AG08395 (cell line): Measurements from ENCODE around the gene PFDN6.
"Not testable (repeated sequence)": the region's sequence is repeated elsewhere in the genome, so short reads cannot be mapped to it uniquely, and the experiment has no call there.

ENCODE experiments used
- DNase-seq: peaks from one replicate; pipeline ENCODE4 v3.0.0; 2012; ENCODE audit warnings: mixed read lengths, low spot score

Gene PFDN6

DNA sequence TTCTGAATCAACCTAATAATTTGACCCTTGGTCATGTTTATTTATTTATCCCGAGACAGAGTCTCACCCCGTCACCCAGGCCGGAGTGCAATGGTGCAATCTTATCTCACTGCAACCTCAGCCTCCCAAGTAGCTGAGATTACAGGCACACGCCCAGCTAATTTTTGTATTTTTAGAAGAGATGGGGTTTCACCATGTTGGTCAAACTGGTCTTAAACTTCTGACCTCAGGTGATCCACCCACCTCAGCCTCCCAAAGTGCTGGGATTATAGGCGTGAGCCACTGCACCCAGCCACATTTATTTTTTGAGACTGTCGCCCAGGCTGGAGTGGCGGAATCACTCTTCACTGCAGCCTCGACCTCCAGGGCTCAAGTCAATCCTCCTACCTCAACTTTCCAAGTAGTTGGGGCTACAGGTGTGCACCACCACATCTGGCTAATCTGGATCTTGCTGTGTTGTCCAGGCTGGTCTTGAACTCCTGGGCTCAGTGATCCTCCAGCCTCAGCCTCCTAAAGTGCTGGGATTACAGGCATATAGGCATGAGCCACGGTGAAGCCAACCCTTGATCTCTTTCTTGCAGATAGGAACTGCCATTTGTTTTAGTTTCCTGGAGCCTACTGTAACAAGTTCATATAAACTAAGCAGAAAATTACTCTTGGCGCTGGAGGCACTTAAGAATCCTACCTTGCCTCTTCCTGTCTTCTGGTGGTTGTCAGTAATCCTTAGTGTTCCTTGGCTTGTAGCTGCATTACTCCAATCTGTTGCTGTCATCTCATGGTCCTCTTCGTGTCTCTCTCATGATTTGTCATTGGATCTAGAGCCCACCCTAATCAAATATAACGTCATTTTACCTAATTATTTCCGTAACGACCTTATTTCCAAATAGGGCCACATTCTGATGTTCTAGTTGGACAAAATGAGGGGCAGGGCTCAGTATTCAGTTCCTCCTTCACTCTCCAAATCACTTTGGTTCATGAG lies 15.2 kb upstream of the PFDN6 start:
- DNase-seq: no peak

DNA sequence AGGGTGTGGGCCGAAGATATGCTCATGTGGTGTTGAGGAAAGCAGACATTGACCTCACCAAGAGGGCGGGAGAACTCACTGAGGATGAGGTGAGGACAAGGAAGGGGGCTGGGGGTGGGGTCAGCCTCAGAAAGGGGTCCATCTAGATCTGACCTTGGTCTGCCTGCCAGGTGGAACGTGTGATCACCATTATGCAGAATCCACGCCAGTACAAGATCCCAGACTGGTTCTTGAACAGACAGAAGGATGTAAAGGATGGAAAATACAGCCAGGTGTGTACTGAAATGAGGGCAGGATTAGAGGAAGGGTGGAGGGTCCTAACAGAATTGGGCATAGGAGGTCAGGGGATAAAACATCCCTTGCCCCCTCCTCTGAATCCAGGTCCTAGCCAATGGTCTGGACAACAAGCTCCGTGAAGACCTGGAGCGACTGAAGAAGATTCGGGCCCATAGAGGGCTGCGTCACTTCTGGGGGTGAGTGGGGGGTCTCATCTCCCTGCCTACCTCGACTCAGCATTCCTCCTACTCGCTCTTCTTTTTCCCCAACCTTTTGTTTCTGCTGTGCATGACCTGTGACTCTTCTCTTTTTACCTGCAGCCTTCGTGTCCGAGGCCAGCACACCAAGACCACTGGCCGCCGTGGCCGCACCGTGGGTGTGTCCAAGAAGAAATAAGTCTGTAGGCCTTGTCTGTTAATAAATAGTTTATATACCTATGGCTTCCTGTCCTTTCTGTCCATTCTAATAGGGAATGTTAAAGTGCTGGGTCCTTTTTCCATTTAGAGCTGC lies 13.4 kb upstream of the PFDN6 start:
- not testable (repeated sequence) for DNase-seq

DNA sequence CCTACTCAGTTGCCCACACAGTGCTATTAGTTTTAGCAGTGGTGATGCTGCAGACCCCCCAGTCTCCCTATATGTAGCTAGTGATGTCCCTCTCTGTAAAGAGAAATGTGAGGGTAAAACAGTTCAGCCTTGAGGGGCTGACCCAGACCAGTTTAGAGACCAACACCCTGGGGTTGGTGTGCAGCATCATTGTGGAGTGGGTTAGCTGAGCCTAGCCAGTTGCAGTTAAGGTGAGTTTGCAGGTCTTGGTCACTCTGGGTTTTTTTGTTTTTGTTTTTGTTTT lies 12.9 kb upstream of the PFDN6 start:
- no peak for DNase-seq

DNA sequence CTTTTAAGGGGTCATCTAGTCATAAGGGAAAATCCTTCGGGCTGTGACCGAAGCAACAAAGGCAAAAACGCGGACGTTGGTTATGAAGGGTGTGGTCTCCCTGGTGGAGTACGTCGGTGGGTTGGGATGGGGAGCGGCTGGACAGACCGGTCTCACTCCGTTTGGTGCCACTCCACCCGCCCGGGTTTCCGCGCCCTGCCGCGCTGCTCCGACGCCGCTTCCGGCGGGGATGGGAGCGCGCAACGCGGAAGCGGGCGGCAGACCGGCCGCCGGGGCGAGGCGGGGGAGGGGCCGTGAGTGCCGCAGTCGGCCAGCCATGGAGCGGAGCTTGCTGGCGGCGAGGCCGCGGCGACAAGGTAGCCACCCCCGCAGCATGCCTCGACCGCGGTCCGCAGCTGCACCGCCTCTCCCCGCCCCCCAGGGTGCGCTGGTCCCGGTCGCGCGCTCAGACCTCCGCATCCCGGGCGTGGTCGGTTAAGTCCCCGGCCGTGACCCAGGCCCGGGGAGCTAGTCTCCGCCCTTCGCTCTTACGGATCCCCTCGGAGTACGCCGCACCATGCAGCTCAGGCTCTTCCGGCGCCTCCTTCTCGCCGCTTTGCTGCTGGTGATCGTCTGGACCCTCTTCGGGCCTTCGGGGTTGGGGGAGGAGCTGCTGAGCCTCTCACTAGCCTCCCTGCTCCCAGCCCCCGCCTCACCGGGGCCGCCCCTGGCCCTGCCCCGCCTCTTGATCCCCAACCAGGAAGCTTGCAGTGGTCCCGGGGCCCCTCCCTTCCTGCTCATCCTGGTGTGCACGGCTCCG lies 12.3 kb upstream of the PFDN6 start, which contains the start of gene B3GALT4:
Gene B3GALT4, plus strand, starts transcription at position 260 of the 799 bp plus-strand sequence. Its CDS starts 297 bp downstream, at position 557.
- peak; percentile 72 for DNase-seq

DNA sequence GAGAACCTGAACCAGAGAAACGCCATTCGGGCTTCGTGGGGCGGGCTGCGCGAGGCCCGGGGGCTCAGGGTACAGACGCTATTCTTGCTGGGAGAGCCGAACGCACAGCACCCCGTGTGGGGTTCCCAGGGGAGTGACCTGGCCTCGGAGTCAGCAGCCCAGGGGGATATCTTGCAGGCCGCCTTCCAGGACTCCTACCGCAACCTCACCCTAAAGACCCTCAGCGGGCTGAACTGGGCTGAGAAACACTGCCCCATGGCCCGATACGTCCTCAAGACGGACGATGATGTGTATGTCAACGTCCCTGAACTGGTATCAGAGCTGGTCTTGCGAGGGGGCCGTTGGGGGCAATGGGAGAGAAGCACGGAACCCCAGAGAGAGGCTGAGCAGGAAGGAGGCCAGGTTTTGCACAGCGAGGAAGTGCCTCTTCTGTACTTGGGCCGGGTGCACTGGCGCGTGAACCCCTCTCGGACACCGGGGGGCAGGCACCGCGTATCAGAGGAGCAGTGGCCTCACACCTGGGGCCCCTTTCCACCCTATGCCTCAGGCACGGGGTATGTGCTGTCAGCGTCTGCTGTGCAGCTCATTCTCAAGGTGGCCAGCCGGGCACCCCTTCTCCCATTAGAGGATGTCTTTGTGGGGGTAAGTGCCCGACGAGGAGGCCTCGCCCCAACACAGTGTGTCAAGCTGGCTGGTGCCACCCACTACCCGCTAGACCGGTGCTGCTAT lies 11.6 kb upstream of the PFDN6 start:
- no peak for DNase-seq

DNA sequence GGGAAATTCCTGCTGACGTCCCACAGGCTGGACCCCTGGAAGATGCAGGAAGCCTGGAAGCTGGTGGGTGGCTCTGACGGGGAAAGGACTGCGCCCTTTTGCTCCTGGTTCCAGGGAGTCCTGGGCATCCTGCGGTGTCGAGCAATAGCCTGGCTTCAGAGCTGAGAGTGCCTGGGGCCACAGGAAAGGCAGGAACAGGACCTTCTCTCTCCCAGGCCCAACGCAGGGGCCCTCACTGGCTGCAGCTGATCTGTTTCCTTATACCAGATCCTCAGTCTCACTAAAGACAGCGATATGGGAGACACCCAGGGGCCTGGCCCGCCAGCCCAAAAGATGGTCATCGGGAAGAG lies 11.0 kb upstream of the PFDN6 start:
- no peak for DNase-seq

DNA sequence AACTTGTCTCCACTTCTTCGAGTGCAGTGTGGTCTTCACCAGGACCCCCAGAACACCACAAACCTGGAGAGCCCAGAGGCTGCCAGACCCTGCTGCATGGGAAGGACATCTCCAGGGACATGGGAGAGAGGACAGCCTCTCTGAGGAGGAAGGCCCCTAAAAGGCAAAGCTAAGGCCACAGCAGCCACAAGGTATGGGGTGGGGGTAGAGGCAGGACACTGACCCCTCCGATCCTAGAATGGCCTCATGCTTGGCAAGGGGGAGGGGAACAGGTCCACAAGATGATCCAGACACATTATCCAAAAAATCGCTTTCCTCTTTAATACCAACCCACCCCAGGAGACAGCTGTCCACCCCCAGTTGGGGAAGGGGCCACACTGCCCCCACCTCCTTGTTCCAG lies 10.6 kb upstream of the PFDN6 start:
- DNase-seq: no peak

DNA sequence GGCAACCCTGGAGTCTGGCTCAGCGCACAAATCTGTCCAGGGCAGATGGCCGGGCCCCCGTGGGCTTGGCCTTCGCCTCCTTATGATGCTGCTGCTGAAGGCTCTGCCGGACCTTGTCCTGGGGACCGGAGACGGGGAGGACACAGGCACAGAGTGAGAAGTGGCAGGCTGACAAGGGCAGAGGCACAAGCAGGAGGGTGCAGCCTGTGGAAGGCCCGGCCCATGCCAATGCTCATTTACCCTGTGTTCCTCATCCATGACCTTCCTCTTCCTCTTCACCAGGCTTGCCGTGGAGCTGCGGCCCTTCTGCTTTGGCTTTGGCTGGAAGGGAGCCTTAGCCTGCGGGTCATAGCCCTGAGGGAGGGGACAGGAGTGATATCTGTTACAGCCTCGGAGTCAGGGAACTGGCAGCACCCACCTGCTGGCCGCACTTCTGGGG lies 10.1 kb upstream of the PFDN6 start:
- DNase-seq: no peak

DNA sequence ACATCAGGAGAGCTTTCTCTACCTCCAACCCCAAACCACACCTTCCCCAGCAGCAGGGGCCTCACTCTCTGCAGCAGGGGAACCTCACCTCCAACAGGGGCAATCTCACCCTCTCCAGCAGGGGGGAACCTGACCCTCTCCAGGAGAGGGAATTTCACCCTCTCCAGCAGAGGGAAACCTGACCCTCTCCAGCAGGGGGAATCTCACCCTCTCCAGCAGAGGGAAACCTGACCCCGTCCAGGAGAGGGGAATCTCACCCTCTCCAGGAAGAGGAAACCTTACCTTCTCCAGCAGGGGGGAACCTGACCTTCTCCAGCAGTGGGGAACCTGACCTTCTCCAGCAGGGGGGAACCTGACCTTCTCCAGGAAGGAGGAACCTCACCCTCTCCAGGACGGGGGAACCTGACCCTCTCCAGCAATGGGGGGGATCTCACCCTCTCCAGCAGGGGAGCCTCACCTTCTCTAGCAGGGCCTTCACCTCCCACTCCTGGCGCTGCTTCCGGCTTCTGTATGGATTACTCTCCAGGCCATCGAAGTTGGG lies 9.4 kb upstream of the PFDN6 start:
- DNase-seq: peak; percentile 45

DNA sequence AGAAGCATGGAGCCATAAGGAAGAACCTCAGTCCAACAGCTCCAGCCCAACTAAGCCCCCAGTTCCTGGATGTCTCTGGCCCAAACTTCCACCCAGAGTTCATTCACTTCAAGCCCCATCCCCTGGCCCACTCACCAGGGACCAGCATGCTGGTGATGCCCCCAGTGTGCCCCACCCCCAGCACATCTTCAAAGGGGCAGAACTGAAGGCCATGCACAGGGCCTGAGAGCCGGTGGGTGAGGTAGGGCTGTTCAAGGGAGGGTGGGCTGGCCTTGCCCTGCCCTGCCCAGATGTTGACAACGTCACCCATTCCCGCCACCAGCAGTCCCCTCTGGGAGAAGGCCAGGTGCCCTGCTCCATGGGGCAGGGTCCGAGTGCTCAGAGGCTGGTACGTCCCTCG lies 8.9 kb upstream of the PFDN6 start:
- DNase-seq: no peak

DNA sequence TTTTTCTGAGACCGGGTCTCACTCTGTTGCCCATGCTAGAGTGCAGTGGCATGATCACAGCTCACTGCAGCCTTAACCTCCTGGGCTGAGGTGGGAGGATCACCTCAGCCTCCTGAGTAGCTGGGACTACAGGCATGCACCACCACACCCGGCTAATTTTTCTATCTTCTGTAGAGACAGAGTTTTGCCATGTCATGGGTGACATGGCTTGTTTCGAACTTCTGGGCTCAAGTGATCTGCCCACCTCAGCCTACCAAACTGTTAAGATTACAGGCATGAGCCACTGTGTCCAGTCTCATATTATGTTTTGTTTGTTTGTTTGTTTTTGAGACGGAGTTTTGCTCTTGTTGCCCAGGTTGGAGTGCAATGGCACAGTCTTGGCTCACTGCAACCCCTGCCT lies 4.2 kb upstream of the PFDN6 start:
- DNase-seq: not testable (repeated sequence)

DNA sequence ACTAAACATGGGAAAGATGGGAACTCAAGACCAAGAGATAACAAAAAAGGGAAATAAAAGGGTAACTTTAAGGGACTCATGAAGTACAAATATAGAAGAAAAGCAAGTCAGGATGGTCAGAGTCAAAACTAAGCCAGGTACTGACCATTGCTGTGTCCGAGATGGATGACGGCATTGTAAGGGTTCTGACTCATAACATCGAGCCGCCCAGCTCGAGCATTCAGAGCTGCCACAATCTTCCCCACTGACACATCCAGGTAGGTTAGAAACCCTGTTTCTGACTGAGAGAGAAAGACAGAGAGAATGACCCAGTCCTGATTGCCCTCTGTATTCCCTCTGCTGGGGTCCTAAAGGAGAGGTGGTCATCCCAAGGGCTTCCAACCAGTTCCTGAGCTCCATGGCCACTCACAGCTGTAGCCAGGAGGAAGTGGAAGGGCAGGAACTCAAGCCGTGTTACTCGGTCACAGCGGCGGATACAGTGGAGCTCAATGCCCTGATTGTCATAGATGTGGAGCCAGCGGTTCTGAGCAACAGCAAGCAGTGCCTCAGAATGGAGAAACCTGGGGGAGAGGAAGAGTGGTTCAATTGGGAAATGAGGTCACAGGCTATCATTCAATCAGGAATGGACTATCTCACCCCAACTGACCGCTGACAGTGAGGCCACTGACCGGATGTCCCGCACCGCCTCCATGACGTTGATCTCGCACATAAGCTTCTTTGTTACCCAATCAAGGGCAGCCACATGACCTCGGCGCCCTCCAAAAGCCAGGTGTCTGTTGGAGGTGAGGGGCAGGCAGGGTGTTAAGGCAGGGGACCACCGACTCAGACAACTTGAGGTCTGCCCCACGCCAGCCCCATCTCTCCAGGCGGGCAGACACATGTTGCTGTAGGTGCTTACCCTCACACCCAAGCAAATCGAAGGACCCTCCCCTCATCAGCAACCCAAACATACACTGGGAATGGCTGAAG lies 2.2 kb upstream of the PFDN6 start:
- no peak for DNase-seq

DNA sequence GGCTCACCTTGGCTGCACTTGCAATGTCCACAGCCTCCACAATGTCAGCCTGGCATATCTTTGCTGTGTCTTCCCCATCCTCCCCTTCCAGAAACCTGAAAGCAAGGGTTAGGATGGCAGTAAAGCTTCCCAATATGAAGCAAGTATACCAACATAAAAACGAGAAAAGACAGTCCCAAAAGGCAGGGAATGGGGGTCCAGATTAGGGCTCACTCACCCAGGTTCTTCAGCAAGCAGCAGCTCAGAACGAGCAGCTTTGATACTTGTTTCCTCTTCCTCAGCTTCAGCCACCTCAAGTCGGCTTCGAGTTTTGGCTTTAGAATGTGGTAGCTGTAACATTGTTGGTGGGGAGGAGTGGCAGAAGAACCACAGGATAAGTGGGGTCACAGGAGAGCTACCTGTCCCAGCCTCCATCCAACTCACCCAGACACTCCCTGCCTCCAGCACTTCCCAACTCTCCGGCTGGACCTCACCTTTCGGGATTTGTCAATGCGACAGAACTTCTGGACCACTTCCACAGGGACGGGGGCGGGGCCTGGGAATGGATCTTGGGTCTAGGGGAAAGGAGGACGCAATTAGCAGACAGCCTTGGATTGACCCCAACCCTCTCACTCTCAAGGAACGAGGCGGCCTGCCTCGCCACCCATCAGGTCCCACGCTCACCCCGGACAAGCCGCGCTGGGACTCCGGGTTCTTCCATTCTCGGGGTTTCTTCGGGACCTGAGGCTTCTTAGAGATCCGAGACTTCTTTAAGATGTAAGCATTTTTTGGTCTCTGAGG lies 1.1 kb upstream of the PFDN6 start:
- no peak for DNase-seq

DNA sequence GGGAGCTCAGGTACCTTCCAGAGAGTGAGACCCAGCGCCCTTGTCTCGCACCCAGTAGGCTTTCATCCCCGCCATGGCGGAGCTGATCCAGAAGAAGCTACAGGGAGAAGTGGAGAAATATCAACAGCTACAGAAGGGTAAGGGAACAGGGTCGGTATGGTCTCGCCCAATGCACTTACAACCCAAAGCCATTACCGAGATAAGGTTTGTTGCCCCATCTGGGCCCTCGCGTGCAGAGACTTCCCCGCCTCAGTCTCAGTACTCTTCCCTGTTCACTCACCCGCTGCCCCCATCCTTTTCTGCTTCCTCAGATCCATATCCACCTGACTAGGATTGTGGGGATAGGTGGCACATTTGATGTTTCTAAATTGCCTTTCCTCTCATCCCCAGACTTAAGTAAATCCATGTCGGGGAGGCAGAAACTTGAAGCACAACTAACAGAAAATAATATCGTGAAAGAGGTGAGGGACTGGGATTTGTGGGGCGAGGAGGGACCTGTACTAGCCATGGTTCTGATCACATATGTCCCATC lies 449 bp downstream of the PFDN6 start:
- DNase-seq: no peak

DNA sequence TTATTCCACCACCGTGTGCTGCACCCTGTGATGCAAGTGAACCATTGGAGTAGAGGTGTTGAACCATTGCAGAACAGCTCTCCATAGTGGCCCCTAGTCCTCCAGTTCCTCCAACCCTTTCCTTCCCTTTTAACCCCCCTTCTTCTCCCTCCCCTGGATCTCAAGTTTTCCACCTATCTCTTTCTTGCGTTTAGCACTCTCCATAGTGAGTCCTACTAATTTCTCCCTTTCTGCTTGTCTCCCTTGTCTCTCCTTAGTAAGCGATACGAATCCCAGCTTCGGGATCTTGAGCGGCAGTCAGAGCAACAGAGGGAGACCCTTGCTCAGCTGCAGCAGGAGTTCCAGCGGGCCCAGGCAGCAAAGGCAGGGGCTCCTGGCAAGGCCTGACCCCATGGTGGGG lies 1.1 kb downstream of the PFDN6 start:
- no peak for DNase-seq

DNA sequence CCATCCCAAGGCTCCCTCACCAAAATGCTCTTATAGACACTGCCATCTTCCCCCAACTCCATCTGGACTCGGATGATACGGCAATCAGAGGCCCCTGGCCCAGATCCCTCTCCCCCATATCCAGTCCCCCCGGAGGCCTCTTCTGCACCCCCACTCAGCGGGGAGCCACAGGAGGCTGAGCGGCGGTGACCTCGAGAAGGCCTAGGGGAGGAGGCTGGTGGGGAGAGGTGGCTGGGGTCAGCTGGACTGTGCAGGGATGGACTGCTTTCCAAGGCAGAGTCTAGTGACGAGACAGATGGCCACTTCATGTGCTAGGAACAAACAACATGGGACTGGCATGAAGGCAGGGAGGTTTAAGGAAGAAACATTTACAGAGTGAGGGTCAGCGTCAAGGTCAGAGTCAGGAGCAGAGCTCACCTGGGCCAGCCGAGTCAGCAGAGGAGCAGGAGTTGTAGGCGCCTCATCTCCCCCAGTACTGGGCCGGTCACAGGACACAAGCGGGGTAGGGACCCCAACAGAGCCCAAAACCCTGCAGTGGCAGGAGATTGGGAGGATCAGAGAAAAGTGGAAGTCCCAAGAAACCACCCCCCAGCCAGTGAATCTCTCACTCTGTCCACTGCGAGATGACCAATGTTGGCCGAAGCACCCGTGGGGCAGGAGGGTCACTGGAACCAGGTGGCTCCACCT lies 3.7 kb downstream of the PFDN6 start:
- no peak for DNase-seq

DNA sequence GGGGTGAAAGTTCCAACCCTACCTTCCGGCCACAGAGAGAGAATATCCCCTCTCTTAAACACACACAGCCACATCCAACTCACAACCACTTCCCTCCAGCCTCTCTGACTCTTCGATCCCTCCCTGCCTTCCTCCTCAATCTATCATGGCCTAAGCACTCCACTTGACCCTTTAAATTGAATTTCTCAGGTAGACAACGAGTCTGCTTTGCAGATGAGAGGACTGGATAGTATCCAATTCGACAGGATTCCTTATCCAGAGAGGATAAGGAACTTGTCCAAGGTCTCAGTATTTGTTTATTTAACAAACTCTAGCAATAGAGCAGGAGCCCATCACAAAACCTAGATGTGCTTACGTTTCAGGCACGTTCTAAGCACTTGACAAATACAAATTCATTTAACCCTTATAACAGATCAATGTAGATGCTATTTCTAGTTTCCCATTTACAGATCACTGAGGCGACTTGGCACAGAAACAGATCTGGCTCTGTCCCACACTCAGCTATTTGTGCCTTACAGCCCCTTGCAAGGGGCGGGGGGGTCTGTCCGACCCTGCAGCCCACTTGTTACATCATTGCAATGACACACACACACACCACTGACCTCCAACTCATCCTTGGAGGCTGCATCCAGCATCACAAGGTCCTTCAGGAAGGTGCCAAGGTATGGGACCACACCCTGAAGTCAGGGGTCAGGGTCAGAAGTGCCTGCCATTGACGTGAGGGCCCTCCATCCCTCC lies 4.9 kb downstream of the PFDN6 start:
- no peak for DNase-seq
